GM23338 (cell line): ENCODE measurements around the gene FAM241B. TPM values are rescaled to one million over a fixed set of nuclear protein-coding genes. Genes with fewer than 3 reads are reported as not detected.

ENCODE experiments used
- ATAC-seq: fragments of 200-7000 bp; cut with Tn5 transposase; 3 replicates; pipeline ENCODE4 v1.9.1; 2020
- DNase-seq: peaks from one replicate; pipeline ENCODE4 v3.0.0-alpha.2; 2015; ENCODE audit warnings: low spot score
- H2AFZ ChIP-seq: fragments of 200-600 bp; sonication (generic); 2 replicates; pipeline ENCODE4 v1.8.0; 2016; ENCODE audit warnings: antibody characterized with exemption, mild to moderate bottlenecking, moderate library complexity
- H3F3A ChIP-seq: fragments of 200-600 bp; sonication (generic); replicated peaks from 2 replicates; pipeline ENCODE4 v1.8.0; 2017; ENCODE audit warnings: antibody characterized with exemption, mixed run types, low read depth
- H3K27ac ChIP-seq: fragments of 200-600 bp; sonication (generic); 2 replicates; pipeline ENCODE4 v1.6.1; 2016; ENCODE audit warnings: low read depth
- H3K27me3 ChIP-seq: fragments of 200-600 bp; sonication (generic); 2 replicates; pipeline ENCODE4 v1.8.0; 2016; ENCODE audit warnings: mild to moderate bottlenecking, mixed run types, moderate library complexity; ENCODE audit not compliant: insufficient read depth
- H3K36me3 ChIP-seq: fragments of 200-600 bp; sonication (generic); 2 replicates; pipeline ENCODE4 v1.8.0; 2016; ENCODE audit warnings: mild to moderate bottlenecking; ENCODE audit not compliant: insufficient read depth
- H3K4me1 ChIP-seq: fragments of 200-600 bp; sonication (generic); 2 replicates; pipeline ENCODE4 v1.8.0; 2016; ENCODE audit warnings: mild to moderate bottlenecking, moderate library complexity; ENCODE audit not compliant: insufficient read depth
- H3K4me2 ChIP-seq: fragments of 200-600 bp; sonication (generic); 2 replicates; pipeline ENCODE4 v1.7.1; 2017; ENCODE audit warnings: mixed run types
- H3K4me3 ChIP-seq: fragments of 200-600 bp; sonication (generic); 2 replicates; pipeline ENCODE4 v1.6.1; 2016; ENCODE audit warnings: mixed run types
- H3K79me2 ChIP-seq: fragments of 200-600 bp; sonication (generic); replicated peaks from 2 replicates; pipeline ENCODE4 v1.8.0; 2017; ENCODE audit warnings: mild to moderate bottlenecking; ENCODE audit not compliant: insufficient read depth
- H3K9me2 ChIP-seq: fragments of 200-600 bp; sonication (generic); 2 replicates; pipeline ENCODE4 v1.8.0; 2017; ENCODE audit not compliant: insufficient read depth
- H4K20me1 ChIP-seq: fragments of 200-600 bp; sonication (generic); replicated peaks from 2 replicates; pipeline ENCODE4 v1.8.0; 2017; ENCODE audit warnings: mild to moderate bottlenecking; ENCODE audit not compliant: insufficient read depth
- H3K27ac Mint-ChIP-seq: 2 replicates; pipeline ENCODE4 v1.8.0; 2020; ENCODE audit warnings: inconsistent platforms, mild to moderate bottlenecking, moderate library complexity, mixed read lengths
- H3K27me3 Mint-ChIP-seq: 3 replicates; pipeline ENCODE4 v1.8.0; 2022; ENCODE audit warnings: low read depth, mild to moderate bottlenecking, moderate library complexity, mixed read lengths, inconsistent platforms; ENCODE audit not compliant: insufficient read depth, poor library complexity
- H3K36me3 Mint-ChIP-seq: 3 replicates; pipeline ENCODE4 v1.8.0; 2021; ENCODE audit warnings: low read depth, mild to moderate bottlenecking, inconsistent platforms, moderate library complexity, mixed read lengths
- H3K4me1 Mint-ChIP-seq: 3 replicates; pipeline ENCODE4 v1.8.0; 2020; ENCODE audit warnings: mild to moderate bottlenecking, inconsistent platforms, mixed read lengths
- H3K4me3 Mint-ChIP-seq: 3 replicates; pipeline ENCODE4 v1.8.0; 2021; ENCODE audit warnings: moderate library complexity, mild to moderate bottlenecking, inconsistent platforms, mixed read lengths
- H3K9me3 Mint-ChIP-seq: 3 replicates; pipeline ENCODE4 v1.8.0; 2020; ENCODE audit warnings: moderate library complexity, mild to moderate bottlenecking, inconsistent platforms, mixed read lengths
- CREB1 ChIP-seq: fragments of 250-450 bp; sonication (Bioruptor Pico); IDR thresholded peaks from 2 replicates; pipeline ENCODE4 v1.5.0; 2020; ENCODE audit warnings: low read depth, mild to moderate bottlenecking, moderate library complexity
- CTCF ChIP-seq, 2 experiments: fragments of 200-600 bp in 1 of 2; sonication (generic) in 1 of 2; conservative IDR thresholded peaks; 2 replicates each; pipeline versions ENCODE4 v1.5.1 to v1.6.1; 2016 to 2017; ENCODE audit warnings: antibody characterized with exemption in 2 of 2, low read depth in 2 of 2, mild to moderate bottlenecking in 2 of 2, moderate library complexity in 1 of 2
- ETS1 ChIP-seq: IDR thresholded peaks from 2 replicates; pipeline ENCODE4 v1.6.1; 2016; ENCODE audit warnings: antibody characterized with exemption
- EZH2 ChIP-seq: fragments of 200-600 bp; sonication (generic); IDR thresholded peaks from one replicate; pipeline ENCODE4 v1.8.0; 2017; ENCODE audit warnings: antibody characterized with exemption, mild to moderate bottlenecking, low read depth; ENCODE audit not compliant: unreplicated experiment
- EZH2phosphoT487 ChIP-seq: fragments of 200-600 bp; sonication (generic); IDR thresholded peaks from one replicate; pipeline ENCODE4 v1.8.1; 2018; ENCODE audit warnings: antibody characterized with exemption; ENCODE audit not compliant: unreplicated experiment
- JUNB ChIP-seq: IDR thresholded peaks from one replicate; pipeline ENCODE4 v1.6.1; 2016; ENCODE audit warnings: antibody characterized with exemption; ENCODE audit not compliant: unreplicated experiment
- NANOG ChIP-seq: IDR thresholded peaks from 2 replicates; pipeline ENCODE4 v1.6.1; 2016; ENCODE audit warnings: antibody characterized with exemption, borderline replicate concordance
- POLR2AphosphoS5 ChIP-seq: IDR thresholded peaks from 2 replicates; pipeline ENCODE4 v1.6.1; 2016; ENCODE audit warnings: antibody characterized with exemption, low read depth
- REST ChIP-seq: IDR thresholded peaks from one replicate; pipeline ENCODE4 v1.6.1; 2018; ENCODE audit warnings: antibody characterized with exemption; ENCODE audit not compliant: unreplicated experiment
- STAT1 ChIP-seq: IDR thresholded peaks from one replicate; pipeline ENCODE4 v1.6.1; 2016; ENCODE audit warnings: antibody characterized with exemption; ENCODE audit not compliant: unreplicated experiment
- ZNF114 ChIP-seq: fragments of 250-450 bp; sonication (Bioruptor Pico); IDR thresholded peaks from 2 replicates; pipeline ENCODE4 v1.5.0; 2020; ENCODE audit warnings: mild to moderate bottlenecking, moderate library complexity
- ZNF331 ChIP-seq: fragments of 250-450 bp; sonication (Bioruptor Pico); IDR thresholded peaks from 2 replicates; pipeline ENCODE4 v1.5.0; 2020; ENCODE audit warnings: low read depth, mild to moderate bottlenecking, moderate library complexity
- ZNF462 ChIP-seq: fragments of 250-450 bp; sonication (Bioruptor Pico); IDR thresholded peaks from 2 replicates; pipeline ENCODE4 v1.5.0; 2020; ENCODE audit warnings: mild to moderate bottlenecking, moderate library complexity
- polyA plus RNA-seq: library from polyadenylated mRNA; unstranded; fragments of >200 nt; fragmentation: Nextera tagmentation; extraction: Ambion mirVana; gene quantifications from 2 replicates; pipeline ENCODE4 v1.2.1, GENCODE V29; 2016
- total RNA-seq: library from RNA; depleted of rRNA; stranded (reverse); fragments of >200 nt; shearing (Covaris generic); gene quantifications from 2 replicates; pipeline ENCODE4 v1.2.3, GENCODE V29; 2014

FAM241B gene
- total and polyA plus RNA-seq, 2 experiments from 2014 or later: 6.7 to 28.3 TPM

- Mint-ChIP-seq H3K4me1 (peaks cover 35% of the 10 kb centered on the region), H3K36me3 (no peaks in the 10 kb centered on the region), H3K27me3 (peaks cover 65% of the 10 kb centered on the region), H3K9me3 (no peaks in the 10 kb centered on the region; the same call in 2 of the 3 replicates), H3K4me3 (no peak overlapping the region), H3K27ac (no peak overlapping the region)
- Histone ChIP-seq H3K4me2 (no peak overlapping the region), H3F3A (peaks cover 4% of the 10 kb centered on the region), H3K27me3 (peaks cover 95% of the 10 kb centered on the region), H3K79me2 (no peaks in the 10 kb centered on the region), H3K36me3 (no peaks in the 10 kb centered on the region), H3K4me1 (peaks cover 38% of the 10 kb centered on the region), H3K4me3 (no peak overlapping the region), H2AFZ (no peak overlapping the region), H4K20me1 (no peaks in the 10 kb centered on the region; the same call in none of the 2 replicates), H3K27ac (no peak overlapping the region), H3K9me2 (no peaks in the 10 kb centered on the region)
- TF ChIP-seq STAT1 (no peak), ZNF114 (CRISPR knock-in tag) (no peak), REST (no peak), ETS1 (no peak), ZNF462 (CRISPR knock-in tag) (no peak), EZH2 (no peak), JUNB (no peak), POLR2AphosphoS5 (no peak), CREB1 (no peak), EZH2phosphoT487 (no peak), ZNF331 (CRISPR knock-in tag) (no peak), NANOG (no peak), CTCF (conservative IDR thresholded peaks at IDR 0.05; ENCODE audit: low read depth in 2 of 2) (no peak)
- no peak for DNase-seq
- no peak for ATAC-seq
Measured at GRCh38 chr10:69580435-69580834, 49.6 kb upstream of the FAM241B start.
